GM19351 (cell line): ENCODE data around the gene SPOCK1.

Experiments
- ATAC-seq: cut with Tn5 transposase; IDR thresholded peaks from one replicate; pipeline ENCODE4 v1.9.1; 2021; ENCODE audit warnings: mild to moderate bottlenecking, moderate library complexity; ENCODE audit not compliant: unreplicated experiment

SPOCK1 gene

DNA sequence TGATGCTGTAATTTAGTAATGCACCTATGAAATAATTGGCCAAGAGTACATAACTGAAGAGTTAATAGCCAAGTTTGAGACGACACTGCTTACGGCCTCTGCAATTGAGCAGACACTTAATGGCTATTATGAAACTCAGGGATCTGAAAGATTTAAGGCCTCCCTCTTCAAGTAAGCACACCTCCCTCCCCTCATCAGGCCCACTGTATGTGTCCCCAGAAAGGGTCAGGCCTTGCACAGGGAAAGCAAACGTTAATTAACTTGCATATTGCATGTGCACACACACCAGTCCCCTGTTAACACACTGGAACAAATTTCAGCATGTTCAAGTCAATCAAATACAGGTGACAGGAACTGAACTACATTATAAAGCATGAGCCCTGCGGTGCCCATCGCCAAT, 163.6 kb downstream of the SPOCK1 start:
- ATAC-seq, result no peak

DNA sequence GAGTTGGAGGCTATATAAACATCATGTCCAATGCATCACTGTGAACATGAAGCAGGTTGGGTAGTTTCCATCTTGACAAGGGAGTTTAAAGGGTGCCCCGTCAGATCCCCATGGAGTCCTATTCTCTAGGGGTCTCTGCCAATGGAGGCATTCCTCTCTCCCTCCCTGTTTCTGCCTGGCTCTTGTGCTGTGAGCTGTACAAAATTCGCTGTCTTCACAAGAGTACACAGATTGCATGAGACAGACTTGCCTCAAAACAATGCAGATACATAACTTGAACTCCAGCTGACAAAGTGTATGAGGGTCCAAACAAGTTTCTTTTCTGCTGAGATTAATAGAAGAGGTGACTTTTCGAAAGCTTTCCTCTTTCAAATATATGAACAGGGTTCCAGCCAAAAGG, 165.2 kb downstream of the SPOCK1 start:
- no peak for ATAC-seq

DNA sequence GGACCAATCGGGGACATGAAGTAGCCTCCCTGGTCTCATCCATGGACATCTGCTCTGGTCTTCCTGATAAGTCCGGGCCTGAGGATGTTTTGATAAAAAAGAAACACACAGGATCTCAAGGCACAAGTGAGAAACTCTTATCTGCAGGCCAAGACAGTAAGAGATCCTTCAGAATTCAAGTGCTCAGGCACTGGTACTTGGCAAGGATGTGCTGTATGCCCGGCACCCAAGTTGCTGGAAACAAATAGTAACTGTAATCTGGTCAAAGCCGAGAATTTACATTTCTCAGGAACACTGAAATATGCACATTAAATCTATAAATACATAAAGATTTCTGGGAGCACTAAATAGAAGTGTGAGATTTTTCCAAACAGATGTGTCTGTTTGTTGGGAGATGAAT, 165.7 kb downstream of the SPOCK1 start:
- no peak for ATAC-seq

DNA sequence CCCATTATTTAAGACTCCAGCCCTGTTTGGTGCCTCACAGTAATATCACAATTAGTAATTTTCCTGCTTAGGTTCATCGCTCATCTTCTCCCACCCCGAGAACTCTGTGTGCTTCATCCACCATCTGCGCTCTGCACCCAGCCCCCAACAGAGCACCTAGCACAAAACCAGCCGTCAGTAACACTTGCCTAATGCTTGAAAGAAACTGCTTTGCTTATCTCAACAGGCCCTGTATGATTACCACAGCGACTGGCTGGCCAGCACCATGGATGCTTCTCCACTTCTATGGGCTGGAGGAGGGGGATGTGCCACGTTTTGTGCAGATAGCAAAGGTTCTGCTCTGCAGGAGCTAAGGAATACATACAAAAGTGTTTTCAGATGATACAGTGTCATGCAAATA, 166.8 kb downstream of the SPOCK1 start:
- ATAC-seq, result no peak

DNA sequence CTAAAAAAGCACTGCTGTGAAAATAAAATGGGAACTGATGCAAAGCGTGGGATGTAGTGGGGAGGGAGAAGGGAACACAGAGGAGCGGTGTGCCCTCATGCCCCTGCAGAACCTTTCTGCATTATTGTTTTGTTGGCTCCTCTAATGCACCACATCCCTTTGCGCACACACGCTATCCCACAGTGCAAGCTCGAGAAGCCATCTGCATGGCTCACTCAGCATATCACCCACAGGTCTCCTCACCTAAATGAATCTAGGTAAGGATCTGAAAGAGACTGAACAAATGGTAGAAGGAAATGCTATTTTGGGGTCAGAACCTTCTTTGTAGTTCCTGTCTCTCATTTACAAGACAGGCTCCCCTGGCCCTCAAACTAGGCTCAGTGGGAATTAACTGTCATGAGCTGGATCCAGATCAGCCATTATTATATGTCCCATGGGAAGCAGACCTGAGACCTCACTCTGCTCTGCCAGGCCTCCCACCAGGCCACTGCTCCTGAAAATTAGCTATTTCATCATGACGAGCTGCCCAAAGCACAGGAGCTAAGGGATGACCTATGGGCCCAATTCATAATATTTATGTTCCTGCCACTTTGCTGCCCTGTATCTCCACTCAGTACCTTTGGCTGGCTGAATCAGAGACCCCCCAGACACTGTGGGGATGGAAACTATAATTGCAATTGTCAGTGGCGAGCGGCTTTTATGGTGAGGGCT, 169.4 kb downstream of the SPOCK1 start:
- no peak for ATAC-seq

DNA sequence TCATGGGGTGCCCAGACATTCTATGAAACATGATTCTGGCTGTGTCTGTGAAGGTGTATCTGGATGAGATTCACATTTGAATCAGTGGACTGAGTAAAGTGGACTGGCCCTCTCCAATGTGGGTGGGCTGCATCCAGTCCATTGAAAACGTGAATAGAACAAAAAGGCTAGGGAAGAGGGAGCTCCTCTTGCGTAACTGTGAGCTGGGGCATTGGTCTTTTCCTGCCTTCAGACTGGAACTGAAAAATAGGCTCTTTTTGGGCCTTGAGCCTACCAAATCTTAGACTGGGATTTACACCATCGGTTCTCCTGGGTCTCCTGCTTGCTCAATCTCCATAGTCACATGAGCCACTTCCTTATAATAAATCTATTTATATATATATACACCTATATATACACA, 170.1 kb downstream of the SPOCK1 start:
- ATAC-seq, result no peak

DNA sequence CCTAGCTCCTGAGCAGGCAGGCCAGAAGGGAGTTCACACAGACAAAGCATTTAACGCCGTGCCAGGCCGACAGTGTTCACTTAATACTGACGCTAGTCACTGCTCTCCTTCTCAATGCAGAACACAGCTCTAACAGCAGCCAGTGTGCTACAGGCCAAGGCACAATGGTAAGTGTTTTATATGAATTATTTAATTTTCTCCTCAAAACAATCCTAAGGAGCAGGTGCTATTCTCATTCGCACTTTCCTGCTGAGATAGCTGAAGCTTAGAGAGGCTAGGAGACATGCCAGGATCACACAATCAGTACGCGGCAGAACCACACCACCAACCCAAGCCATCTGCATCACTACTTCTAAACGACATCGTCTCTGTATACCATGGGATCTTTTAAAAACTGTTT, 170.7 kb downstream of the SPOCK1 start:
- no peak for ATAC-seq

DNA sequence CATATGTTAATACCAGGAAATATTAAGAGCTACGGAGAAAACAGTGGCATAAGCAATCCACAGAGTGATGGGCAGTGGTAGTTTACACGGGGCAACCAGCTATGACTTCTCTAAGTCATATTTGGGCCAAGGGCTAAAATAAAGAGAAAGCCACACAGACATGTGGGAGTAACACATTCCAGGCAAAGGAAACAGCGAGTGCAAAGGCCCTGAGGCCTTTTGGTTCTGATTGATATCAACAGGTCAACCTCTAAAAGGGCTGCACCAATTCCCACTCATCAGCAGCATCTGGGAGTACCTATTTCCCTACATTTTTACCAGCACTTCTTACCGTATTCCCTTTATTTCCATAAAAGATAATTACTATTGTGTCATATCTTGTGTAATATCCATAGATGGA, 173.4 kb downstream of the SPOCK1 start:
- no peak for ATAC-seq

DNA sequence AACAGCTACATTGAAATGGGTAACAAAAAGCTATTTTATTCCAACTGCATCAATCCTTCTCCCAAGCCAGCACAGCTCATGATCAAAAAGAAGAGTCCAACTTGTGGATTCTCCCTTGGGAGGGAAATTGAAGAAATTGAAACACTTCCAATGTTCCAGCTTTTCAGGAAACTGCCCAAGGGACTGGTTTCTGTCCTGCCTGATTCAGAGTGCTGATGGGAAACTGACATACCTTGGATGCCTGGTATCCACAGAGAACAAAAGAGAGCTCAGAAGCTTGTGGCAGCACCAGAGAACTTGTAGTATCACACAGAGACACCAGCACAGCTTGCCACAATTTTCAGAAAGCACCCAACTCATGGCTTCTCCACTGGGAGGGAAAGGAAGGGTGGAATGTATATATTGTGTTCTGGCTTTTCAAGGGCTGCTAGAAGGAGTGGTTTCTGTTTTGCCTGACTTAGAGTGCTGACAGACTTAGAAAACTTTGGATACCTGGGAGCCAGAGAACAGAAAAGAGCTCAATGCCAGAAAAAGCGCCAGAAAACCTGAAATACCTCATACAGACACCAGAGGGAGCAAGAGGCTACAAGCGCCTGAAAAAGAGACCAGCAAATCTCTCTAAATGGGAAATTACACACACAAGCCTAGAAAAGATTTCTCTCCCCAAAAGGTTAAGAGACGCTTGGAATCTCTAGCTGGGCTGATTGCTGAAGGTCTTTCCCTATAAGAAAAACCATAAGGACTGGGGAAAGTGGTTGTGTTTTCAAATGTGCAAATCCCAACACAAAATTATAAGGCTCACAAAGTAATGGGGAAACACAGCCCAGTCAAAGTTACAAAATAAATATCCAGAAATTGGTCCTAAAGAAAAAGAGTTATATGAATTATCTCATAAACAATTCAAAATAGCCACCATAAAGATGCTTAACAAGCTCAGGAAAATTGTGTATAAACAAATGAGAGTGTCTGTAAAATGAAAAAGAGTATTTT, 178.8 kb downstream of the SPOCK1 start:
- peak; percentile 63 for ATAC-seq

DNA sequence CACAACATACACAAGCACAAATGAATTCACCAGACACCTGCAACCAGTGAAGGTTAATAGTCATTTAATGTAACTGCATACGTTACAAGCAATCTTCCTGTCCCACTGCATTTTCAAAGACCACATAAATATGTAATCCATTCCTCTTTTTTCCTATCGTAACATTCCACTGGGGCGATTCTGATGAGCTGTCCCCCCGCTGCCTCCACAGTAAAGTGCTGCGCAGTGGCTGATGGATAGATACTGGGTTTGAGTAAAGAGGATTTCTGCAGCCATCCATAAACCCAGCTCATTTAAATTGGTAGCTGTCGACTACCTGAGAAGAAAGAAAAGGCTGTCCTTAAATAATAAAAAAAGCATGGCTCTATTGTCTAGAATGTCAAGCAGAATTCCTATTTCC, 181.1 kb downstream of the SPOCK1 start:
- no peak for ATAC-seq

DNA sequence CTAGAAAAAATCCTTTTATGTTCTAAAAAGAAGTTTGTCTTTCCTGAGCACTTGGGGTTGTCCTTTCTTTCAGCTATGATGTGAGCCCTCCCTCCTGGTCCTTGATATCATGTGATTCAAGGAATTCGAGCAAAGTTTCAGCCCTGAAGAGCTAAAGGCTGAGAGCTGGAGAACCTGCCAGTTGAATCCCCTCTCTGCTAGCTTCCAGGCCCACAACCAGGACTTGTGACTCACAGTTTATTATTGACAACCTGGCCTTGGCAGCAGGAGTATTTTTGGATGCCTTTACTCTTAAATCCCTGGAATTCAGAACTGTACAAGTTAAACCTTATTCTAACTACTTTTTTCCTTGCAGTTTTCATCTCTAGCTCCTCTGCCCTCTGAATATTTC, 182.8 kb downstream of the SPOCK1 start:
- no peak for ATAC-seq

DNA sequence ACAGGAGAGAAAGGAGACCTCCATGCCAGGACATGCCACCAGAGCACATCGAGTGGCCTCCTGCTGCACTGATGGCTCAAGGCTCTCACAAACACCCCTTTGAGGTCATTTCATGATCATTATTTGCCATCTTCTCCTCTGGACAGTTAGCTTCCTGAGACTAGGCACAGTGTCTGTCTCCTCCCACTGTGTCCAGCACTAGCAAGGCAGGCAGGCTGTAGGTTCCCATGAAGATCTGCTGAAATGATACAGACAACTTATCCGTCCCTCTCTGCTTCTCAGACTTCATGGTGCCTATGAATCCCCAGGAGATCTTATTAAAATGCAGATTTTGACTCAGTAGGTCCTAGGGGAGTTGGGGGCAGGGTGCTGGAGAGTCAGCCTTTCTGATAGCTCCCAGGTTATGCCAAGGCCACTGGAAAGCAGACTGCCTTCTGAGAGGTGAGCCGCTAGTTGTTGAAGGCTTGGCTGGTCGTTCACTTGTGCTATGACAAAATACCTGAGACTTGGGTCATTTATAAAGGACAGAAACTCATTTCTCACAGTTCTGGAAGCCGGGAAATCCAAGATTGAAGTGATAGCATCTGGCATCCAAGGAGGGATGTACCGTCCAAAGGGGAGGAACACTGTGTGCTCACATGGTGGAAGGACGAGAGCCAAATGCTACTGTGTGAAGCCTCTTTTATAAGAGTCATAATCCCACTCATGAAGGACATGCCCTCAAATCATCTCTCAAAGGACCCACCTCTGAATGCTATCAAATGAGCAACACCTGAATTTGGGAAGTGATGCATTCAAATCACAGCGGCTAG, 183.4 kb downstream of the SPOCK1 start:
- no peak for ATAC-seq

DNA sequence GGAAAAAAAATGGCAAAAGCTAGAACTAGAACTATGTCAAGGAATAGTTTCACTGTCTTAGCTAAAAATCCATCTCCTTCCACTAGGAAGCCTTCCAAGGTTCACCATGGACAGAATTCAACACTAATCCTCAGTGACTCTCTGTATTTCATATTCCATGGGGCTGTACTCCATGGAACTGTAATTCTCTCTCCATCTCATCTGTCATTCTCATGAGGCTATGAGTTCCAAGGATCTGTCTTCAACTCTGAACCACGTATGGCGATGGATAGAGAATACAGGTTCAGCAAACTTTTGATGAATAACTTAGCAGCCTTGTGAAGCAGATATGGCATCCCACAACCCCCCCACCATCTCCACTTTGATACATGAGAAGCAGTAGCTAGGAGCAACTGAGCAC, 184.0 kb downstream of the SPOCK1 start:
- no peak for ATAC-seq

DNA sequence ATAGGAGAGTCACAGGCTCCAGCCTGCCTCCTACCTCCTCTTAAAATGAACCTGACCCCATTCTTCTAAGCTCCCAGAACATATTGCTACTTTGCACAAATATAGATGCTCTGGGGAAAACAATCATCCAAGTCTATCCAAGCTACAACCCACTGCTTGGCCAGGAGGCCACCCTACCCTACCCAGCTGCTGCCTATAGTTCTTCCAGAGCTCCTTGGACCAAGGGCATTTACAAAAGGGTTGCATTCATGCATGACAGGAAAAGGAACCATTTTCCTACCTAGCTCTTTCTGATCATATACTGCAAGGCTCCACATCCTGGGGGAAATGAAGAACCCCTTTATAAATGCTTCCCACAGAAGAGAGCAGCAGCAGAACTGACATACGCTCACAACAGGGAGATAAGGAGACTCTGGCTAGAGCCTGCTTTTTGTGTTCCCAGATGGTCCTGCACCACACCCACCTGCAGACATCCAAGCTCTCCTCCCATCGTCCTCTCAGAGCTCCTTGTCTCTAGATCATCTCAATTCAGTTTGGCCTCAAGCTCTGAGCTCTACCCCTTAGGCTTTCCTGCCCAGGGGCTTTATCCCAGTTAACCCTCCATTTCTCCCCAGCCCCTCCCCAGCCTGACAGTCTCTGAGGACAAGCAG, 185.5 kb downstream of the SPOCK1 start:
- ATAC-seq, result no peak

DNA sequence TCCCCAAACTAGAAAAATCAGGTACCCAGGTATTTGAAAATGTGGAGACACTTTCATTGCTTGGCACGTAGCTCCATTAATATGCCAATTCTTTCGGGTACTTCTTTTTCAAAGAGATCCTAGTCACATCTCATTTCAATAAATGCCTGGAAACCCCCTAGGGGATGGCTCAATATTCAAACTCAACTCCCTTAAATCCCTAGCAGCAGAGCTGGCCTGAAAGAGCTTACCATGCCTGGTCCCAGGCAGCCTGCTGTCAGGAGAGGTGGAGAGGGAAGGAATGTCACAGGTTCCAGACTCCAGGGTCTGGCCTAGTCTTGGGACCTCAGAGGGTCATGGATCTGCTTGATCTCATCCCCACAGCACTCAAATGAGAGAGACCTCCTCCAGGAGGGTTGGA, 187.1 kb downstream of the SPOCK1 start:
- ATAC-seq, result no peak

DNA sequence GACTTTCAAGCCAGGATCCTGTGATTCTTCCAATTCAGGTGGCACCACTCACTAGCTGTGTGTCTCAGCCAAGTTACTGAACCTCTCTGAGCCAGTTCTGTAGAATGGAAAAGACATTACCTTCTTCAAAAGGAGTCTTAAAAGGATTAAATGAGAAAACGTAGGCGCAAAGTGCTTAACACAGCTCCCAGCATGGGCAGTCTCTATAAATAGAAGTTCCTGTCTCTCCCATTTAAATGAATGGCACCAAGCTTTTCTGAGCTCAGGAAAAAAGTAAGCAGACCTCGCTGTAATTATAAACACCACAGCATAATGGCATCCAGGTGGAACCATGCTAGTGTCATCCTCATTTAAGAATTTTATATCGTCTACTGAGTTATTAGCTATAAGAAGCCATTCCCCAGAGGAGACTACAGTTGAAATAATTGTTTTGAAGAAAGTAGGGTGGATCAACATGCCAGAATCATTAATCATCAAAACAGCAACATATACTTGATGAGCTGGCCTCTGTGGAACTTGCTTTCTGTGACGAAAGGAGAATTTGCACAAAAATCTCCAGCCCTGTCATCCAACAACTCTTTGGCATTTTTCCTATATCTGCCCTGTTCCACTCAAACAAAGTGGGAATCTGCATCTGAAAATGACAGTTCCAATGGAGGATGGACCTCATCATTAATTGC, 188.9 kb downstream of the SPOCK1 start:
- no peak for ATAC-seq

DNA sequence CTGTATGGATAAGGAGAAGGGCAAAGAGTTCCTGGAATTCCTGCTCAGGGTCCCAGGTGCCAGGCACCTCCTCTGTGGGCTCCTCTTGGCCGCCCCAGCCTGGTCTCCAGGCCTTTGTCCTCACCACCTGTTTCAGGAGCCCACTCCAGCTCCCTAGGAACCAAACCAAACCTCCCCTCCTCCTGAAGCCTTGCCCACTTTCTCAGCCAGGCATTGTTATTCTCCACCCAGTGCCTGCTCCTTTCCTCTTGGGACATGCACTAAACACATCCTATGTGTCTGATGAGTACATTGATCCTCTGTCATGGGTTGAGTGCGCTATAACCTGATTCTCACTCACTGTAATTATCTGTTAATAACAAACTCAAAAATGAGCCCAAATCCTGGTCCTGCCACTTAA, 189.8 kb downstream of the SPOCK1 start:
- ATAC-seq, result no peak

DNA sequence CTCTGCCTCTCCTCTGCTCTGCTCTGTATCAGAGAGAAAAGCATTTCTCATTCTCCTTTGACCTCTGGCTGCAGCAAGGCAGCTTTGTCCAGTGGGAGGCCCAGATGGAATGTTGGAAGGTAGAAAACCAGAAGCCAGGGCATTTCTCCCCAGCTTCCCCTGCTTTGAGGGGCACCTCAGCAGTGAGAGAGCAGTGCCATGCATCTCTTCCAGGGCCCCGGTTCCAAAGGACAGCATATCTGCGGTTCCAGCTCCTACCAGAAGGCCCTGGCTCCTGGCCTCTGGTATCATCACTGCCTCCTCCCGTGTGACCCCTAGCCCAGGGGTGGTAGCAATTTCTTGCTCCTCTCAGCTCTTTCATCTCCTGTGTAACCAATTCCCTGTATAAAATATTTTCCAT, 190.8 kb downstream of the SPOCK1 start:
- ATAC-seq, result no peak

DNA sequence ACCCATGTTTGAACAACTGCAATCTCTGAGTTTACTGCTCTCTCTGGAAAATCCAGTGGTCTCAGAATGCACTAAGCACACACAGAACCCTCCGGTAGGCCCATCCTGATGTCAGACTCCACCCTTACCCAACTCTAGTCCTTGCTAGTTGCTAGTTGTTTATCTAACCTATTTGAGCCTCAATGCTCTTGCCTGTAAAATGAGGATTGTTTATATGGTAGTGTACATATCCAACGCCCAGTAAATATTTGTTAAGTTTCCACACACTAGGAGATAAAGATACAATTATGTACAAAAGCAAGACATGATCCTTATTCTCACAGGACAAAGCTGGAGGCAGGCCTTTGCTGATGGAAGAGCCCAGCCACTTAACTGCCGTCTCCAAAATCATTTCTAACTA, 192.2 kb downstream of the SPOCK1 start:
- no peak for ATAC-seq

DNA sequence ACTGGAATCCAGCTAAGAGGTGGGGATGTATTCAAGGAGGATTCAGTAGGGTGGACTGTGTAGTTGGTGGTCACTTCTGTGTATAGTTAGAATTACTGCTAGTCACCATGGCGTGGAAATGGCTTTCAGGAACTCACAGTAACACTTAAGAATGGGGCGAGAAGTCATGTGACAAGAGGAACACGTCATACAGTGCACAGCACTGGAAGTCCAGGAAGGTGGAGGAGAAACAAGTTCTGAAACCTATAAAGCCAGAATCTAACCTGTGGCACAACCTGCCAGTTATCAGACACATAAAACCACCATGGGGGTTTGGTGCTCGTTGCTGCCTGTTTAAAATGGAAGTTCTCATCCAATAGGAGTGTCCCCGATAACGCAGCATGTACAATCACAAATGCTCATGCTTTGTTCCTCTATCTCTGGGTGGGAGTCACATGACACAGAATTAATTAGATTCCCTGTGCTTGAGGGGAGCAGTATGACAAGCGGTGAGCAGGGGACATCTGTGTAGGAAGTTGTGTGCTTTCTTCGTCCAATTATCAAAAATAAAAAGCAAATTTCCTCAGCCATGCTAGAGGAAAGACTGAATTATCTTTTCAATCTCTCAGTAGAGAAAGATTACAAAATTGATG, 193.0 kb downstream of the SPOCK1 start:
- ATAC-seq, result no peak
